G401 (cell line): Measurements from ENCODE around the gene XCL1. TPM values are rescaled to one million over a fixed set of nuclear protein-coding genes. Genes with fewer than 3 reads are reported as not detected.
A peak's percentile ranks its signal among the peaks of the same experiment; 100 is the strongest.

Experiments used
- DNase-seq: peaks from one replicate; pipeline ENCODE4 v3.0.0-alpha.2; 2015; ENCODE audit warnings: low spot score
- in situ Hi-C: cut with HindIII; loops from 2 replicates; pipeline ENCODE4 v1.10.0; 2016; ENCODE audit warnings: low sequenced_read_pairs, mixed read lengths
- total RNA-seq: library from RNA; depleted of rRNA; stranded (reverse); fragments of >200 nt; shearing (Covaris generic); gene quantifications from 2 replicates; pipeline ENCODE4 v1.2.3, GENCODE V29; 2014

XCL1 gene
- total RNA-seq, 1 experiment from 2014 or later = not detected

DNA sequence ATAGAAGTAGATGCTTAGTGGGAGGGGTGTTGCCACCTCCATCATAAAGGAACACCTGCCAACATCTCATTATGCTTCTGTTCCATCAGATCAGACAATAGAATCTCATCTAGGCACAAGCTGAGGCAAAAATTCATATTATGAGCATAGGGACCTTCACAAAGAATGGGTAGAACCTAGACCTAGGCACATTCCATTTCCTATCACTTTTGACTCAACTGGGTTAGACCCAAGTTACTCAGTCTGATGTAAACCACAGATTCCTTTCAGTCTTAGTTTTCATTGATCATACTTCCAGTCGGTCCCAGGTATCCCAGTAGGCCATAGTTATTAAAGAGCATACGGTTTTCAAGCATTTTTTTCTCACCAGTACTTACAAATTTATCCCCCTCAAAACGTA lies 21.7 kb downstream of the XCL1 start:
- in situ Hi-C loops = no loop called here

DNA sequence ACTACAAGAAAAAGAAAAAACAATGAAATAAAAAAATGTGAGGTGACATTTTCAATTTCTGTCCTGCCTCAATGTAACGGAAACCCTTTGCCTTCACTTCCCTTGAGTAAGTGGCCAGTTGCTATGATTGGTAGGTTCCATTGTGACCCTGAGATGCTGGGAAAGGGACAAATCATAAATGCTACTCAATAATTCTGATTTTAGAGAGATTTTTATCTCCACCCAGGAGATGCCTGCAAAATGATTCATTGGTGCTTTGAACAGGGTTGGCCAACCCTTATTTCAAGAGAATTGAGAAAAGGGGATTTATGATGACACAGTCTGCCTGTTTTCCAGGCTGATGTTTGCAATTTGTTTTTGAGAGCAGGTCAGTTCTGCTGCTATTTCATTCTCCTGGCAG lies 22.5 kb downstream of the XCL1 start:
- no peak for DNase-seq
- in situ Hi-C loops = no loop called here

More for the DNA sequence above, 21.7 kb downstream of the XCL1 start:
- DNase-seq = no peak

DNA sequence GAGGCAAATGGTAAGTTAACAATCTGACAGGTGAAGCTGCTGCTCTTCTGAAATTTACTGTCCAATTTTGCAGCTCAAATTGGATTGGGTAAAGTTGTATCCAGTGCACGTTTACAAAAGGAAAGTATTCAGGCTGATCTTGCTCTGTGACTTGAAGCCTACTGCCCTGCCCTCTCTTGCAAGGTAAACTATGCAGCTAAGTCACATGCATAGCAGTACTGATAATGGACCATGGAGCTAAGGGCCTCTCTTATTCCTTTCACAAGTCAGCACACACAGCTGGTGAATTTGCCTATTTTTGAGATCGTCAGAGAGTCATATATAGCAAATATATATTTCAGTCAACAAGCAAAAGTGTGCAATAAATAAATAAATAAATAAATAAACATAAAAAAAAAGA lies 23.2 kb downstream of the XCL1 start:
- no peak for DNase-seq
- in situ Hi-C loops = no loop called here

DNA sequence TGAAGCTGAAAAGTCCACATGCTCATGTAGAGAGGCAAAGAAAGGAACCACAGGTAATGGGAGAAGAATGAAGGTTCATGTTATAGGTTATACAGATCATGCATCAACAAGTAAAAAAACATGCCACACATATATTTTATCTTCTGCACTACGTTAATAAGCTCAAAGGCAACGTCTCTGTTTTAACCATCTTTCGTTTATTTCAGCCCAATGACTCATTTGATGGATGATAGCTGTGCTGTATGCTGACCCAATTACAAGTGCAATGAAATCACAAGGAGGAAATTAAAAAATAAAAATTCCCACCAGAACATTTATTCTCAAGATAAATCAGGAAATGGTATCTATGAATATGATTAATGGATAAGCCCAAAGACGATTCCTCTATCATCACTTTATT lies 24.6 kb downstream of the XCL1 start:
- DNase-seq = no peak
- in situ Hi-C loops = no loop called here

DNA sequence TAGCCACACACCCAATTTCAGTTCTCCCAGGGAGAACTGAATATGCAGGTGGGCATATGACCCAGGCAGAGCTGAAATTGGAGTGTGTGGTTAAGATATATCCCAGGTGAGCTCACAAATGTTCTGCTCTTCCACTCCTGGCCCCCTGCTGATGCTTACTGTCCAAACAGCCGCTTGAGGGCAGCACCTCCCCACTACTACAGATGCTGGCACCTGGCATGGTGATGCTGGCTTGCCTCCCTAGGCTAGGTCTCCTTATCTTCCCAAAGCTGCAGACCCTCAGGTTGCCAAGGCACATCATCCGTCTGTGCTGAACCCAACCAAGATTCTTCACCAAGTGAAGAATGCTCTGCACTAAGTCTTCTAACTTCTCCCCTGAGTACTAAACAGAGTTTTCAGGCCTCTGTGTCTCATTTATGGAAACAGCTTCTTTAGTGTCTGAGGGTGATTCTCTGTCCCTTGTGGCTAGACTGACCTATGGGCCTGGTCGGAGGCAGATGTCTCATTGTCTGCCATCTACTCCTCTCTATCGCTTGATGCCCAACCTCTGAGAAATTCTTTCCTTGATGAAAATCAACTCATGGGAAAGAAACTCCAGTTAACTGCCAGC lies 27.2 kb downstream of the XCL1 start:
- peak; percentile 82 for DNase-seq
- in situ Hi-C loops = no loop called here

DNA sequence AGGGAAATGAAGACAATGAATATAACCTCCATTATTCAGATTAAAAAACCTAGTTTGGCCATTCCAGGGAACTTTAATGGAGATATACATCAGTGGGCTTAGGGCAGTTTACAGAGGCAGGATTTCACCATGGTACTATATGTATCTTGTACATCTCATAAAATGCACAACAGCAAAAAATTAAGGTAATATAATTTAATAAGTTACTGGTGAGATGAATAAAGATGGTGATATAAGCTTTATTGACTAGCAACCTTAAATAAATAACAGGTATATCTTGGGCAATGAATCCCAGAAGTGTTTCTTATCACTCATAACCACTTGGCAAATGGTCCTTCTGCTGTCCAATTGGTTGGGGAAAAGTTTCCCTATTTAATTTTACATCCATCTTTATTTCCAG lies 29.0 kb downstream of the XCL1 start:
- no peak for DNase-seq
- in situ Hi-C loops = no loop called here

DNA sequence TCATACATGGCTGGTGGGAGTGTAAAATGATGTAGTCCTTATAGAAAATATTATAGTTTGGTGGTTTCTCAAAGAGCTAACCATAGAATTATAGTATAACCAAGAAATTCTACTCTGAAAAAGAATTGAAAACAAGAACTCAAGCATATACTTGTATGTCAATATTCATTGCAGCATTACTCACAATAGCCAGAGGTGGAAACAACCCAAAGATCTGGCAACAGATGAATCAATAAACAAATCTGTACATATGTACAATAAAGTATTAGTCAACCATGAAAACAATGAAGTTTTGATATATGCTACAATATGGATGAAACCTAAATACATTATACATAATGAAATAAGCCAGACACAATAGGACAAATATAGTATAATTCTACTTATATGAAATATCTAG lies 29.7 kb downstream of the XCL1 start:
- in situ Hi-C loops = no loop called here
- DNase-seq = no peak

DNA sequence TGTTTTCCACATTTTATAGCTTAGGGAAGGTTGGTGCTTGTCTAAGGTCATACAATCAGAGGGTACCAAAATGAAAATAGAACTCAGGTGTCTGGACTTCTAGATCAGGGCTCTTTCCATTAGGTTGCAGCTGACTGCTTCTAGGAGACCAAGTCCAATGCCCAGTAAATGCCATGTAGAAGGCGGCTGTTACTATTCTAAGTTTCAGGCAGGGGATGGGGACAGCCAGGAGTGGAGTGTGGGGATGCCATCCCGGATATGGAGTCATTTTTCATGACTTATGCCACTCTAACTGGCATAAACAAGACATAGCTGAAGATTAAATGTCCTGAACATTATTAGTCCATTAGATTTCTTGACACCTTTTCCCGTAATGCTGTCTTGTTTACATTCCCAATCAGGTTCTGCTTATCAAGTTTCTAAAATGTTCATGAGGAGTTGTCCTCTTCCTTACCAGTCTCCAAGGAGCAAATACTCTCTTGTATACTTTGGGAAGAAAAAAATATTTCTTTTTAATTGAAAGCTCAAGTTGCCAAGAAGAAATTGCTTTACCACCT lies 31.5 kb downstream of the XCL1 start:
- in situ Hi-C loops = no loop called here
- DNase-seq = no peak

DNA sequence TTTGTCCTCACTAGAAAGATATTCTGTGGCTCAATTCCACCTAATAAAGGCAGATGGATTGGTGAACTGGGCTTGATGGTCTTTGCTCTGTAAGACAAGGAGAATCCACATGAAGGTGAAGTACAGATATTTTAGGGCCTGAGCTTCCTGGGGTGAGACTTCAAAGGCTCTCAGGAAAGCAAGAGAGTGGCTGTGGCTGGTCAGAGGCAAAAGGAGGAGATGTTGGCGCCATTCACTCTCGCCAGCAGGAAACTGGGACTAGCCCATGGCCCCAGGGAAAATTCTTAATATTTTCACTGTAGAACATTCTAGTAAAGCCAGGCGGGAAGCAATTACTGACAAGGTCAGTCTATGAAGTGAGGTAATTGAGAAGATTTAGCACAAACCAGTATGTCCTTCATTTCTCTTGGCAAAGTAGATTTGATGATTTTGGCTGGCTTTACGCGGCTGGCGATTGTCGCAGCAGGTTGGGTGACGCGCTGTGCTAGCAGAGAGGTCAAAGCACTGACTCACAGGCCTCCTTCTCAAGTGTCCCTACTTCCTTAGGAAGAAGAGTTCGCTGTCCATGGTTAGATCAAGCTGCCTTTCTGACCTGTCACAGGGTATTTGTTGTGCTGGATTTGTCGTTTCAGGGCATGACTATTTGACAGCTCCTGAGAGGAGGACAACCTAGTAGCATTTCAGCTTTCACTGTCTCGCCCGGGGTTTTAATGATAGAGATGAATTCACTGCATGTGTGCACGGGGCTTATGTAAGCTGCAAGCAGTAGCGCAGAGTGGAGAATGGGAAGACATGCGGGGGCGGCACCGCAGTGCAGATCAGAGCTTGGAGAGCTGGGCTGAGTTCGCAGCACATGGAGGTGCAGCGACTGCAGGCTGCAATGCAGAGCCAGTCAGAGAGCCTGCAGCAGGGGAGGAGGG lies 32.7 kb downstream of the XCL1 start:
- DNase-seq = peak; percentile 74
- in situ Hi-C loops = no loop called here

DNA sequence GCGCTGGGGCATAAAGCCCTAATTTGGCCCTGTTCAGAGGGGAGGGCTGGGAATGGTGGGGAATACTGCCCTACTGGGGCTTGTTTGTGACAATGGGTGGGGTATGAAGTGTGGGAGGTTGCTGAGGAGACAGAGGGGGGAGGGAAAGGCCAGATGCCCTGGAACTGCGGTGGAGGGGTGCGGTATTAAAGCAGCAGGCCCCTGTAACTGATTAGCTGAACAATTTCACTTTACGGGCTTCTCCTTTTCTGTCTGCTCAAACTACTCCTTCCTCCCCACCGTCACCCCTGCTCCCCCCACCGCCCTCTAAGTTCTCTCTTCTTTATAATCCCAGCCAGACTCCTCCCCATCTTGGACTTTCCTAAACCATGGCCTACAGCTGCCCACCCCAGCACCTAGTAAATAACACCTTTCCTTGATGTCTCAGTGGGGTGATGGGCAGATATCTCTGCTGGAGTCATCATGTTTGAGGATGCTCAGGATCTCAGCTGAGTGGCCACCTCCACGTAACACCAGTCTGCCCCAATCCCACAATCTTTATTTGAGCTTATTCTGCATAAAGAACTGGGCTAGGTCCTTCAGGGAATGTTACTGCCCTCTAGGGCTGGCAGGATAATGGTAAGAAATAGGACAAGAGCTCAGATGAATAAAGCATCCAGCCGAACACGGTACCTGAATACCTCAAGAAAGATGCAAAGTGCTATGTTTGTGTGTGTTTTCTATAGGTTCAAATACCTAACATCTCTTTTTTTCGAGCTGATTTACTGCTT lies 33.5 kb downstream of the XCL1 start:
- DNase-seq = peak; percentile 63
- in situ Hi-C loops = no loop called here

DNA sequence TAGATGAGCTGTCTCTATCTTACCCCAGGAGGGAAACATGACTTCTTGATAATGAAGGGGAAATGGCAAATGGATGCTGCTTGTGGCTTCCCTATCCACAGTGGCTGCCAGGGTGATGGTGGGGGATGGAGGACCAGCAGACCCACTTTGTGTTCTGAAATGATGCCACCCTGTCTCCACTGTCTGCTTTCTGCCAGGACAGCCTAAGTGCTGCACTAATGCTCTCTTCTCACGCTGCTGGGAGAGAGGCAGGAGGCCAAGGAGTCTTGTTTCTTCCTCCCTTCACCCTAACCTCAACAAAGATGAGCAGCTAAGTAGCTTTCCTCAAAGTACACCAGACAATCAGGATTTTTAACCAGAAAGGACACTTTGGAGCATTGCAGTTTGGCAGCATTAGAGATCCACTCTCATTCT lies 36.6 kb downstream of the XCL1 start:
- peak; percentile 65 for DNase-seq
- in situ Hi-C loops = no loop called here

DNA sequence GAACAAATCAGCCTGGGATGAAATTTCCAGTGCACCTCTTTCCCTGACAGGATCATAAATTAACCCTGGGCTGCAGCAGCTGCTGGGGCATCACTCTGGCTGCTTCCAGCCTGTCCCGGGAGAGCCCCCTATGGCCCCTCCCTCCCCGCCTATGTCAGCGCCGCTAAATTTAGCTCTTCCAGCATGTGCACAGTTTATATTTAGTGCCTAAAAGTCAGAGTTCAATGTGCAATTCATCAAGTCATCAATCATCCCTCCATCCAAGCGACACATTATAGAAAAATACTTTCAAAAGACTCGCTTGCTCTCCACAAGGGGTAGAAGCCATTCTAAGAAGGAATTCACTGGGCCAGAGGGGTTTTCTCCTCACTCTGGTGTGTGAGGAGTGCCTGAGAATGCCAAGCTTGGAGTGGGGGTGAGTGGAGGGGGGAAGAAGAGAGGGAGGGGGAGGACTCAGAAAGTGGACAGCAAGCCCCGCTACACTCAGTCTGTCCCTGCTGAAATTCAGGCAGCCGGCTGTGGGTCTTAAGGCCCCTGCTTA lies 37.4 kb downstream of the XCL1 start:
- DNase-seq = peak; percentile 60
- in situ Hi-C loops = no loop called here

DNA sequence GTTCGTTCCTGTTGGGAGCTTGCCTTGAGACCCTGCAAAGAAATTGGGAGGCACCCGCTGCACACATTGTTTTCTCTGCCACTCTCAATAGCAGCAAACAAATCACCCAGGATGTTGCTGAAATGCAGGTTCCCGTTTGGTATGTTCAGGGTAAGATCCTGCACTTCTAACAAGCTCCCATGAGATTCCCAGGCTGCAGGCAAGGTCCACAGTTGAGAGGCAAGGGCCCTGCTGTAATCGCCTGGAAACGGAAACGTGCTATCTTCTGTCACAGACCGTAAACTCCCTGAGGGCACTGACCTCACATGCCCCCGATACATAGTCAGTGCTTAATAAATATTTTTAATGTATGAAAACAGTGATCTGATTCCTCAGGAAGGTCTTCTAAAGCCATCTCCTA lies 37.8 kb downstream of the XCL1 start:
- DNase-seq = peak; percentile 36
- in situ Hi-C loops = no loop called here

DNA sequence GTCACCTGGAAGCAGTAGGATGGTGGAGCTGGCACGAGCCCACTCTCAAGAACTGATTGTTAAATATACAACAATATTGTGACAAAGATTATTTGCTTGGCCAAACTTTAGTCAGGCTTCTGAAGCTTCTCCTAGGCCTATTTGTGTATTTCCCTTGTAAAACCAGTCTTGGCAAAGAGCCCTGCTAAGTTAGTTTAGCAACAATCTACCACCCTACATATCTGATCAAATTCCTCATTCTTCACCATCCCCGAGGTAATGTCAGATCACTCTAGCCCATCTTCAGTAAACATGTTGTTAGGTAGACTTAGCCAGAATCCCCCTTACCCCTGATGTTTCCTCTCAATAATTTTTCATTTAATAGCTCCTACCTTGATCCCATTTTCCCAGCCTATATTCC lies 39.6 kb downstream of the XCL1 start:
- DNase-seq = no peak
- in situ Hi-C loops = no loop called here

DNA sequence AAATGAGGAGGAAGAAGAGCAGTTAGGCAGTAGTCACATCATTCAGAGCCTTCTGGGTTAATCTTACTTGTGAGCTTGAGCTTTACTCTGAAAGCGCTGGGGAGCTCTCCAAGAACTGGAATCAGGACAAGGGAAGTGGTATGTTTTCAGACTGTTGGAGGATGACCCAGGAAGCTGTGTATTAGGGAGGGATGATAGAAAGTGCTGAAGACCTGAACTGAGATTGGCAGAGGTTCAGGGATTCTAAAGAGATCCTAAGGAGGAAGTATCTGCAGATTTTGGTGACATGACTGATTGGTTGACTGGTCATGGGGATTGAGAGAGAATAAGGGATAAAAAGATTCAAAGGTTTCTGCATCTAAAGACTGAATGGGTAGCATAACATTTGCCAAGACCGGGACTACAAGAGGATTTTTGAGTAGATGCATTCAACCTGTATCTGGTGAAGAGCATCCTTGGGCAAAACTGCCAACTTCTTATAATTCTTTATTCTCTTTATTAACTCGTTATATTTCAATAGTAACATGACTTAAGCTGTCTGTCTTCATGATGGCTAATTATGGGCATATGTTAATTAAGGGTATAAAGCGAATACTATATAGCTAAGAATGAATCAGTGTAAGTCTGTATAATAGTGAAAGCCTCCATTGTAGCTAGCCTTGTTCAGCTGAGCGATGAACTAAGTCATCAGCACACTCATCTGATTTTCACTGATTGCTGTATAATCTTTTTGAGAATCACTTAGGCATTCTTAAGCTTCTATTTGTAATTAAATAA lies 41.8 kb downstream of the XCL1 start:
- no peak for DNase-seq
- in situ Hi-C loops = no loop called here

DNA sequence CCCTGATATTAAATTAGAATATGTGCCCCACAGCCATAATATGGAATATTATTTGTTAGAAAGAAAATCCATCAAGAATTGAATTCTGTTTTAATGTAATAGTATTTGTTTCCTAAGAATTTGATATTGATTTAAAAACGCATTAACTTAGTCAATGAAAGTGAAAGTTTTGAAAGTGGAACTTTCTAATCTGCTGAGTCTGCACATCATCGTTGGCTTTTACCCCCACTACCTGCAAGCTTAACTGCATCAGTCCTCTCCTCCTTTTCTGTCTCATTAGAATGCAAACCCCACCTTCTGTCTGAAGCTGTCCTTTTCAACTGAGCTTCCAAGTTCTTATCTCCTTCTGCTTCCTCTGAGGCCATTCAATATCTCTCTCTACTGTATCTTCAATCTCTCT lies 42.5 kb downstream of the XCL1 start:
- in situ Hi-C loops = no loop called here
- DNase-seq = no peak

DNA sequence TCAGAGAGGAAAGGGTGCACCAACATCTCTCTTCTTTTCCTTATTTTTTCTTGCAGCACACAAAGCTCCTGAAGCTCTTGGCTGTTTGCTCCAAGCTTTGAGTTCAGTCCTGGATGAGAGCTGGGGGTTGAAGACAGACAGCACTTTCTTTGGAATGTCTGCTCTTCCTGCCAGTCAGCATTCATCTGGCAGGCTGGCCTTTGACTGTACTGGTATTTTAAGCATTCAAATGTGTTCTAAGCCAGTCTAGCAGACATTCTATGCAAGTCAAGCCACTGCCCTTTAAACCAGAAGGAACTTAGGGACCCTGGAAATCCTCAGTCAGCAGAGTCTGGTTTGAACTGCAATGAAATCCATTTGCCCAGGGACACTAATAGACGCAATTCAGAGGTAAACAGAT lies 45.0 kb downstream of the XCL1 start:
- in situ Hi-C loops = no loop called here
- DNase-seq = no peak

DNA sequence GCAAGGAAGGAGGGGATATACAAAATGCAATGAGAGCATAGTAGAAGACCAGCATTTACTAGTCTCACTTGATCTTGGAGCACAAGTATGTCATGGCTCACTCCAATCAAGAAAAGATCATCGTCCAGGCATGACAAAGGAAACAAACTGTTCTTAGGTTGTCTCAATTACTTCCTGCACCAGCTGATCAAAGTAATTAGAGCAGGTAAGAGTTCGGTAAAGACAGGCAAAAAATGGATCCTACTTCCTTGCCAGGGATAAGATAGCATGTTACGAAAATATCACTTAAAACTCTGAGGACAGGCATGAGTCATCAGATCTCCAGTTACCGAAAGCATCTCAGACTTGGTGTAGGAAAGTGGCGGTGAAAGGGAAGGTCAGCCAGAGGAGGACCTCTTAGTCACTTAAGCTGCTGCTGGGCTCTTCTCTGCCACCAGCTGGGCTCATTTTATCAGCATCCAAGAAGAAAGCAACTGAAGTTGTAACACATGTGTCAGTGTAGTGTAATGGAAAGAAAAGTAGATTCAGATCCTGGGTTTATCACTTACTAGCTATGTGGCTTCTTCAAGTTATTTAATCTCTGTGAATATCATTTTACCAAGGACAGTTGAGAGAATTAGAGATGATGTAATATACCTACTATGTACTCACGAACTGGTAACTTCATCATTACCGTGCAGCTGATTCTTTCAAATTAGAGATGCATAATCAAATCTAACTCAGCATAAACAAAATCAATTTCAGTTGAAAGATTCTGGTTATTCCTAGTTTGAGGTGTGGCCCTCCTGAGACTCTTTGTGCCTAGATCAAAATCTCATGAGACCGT lies 46.8 kb downstream of the XCL1 start:
- in situ Hi-C loops = no loop called here
- no peak for DNase-seq
